ENCODE data around the gene NCKAP5L.
"Not testable (repeated sequence)": the region's sequence is repeated elsewhere in the genome, so short reads cannot be mapped to it uniquely, and the experiment has no call there.

The NCKAP5L gene

GRCh38 chr12:49865109-49865781 is 37.0 kb upstream of the NCKAP5L start:
- Histone ChIP-seq H3K27me3 (ENCODE audit: insufficient read depth, low read depth) (no peaks in the 10 kb centered on the region; the same call in 1 of the 2 replicates), H3K4me1 (ENCODE audit: low read depth, poor library complexity, severe bottlenecking) (no peaks in the 10 kb centered on the region), H3K36me3 (ENCODE audit: insufficient read depth) (no peaks in the 10 kb centered on the region), H3K4me3 (IDR thresholded peaks at IDR 0.05; ENCODE audit: insufficient read depth, low read depth, low read length) (no peak overlapping the region), H3K9ac (no peak overlapping the region), H2AFZ (ENCODE audit: low read depth) (no peak overlapping the region), H3K4me2 (no peak overlapping the region), H3K79me2 (ENCODE audit: insufficient read depth, low read depth) (no peaks in the 10 kb centered on the region), H3K27ac (no peak overlapping the region), H4K20me1 (ENCODE audit: insufficient read depth) (no peaks in the 10 kb centered on the region)
- TF ChIP-seq, protein P1, sequence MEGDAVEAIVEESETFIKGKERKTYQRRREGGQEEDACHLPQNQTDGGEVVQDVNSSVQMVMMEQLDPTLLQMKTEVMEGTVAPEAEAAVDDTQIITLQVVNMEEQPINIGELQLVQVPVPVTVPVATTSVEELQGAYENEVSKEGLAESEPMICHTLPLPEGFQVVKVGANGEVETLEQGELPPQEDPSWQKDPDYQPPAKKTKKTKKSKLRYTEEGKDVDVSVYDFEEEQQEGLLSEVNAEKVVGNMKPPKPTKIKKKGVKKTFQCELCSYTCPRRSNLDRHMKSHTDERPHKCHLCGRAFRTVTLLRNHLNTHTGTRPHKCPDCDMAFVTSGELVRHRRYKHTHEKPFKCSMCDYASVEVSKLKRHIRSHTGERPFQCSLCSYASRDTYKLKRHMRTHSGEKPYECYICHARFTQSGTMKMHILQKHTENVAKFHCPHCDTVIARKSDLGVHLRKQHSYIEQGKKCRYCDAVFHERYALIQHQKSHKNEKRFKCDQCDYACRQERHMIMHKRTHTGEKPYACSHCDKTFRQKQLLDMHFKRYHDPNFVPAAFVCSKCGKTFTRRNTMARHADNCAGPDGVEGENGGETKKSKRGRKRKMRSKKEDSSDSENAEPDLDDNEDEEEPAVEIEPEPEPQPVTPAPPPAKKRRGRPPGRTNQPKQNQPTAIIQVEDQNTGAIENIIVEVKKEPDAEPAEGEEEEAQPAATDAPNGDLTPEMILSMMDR (conservative IDR thresholded peaks at IDR 0.05; ENCODE audit: low read depth, low read length): no peak

GRCh38 chr12:49864798-49865090 is 36.5 kb upstream of the NCKAP5L start:
- Histone ChIP-seq H3K36me3 (ENCODE audit: insufficient read depth) (no peaks in the 10 kb centered on the region), H3K9ac (no peak overlapping the region), H4K20me1 (ENCODE audit: insufficient read depth) (no peaks in the 10 kb centered on the region), H3K27ac (no peak overlapping the region), H3K27me3 (ENCODE audit: insufficient read depth, low read depth) (no peaks in the 10 kb centered on the region; the same call in 1 of the 2 replicates), H2AFZ (ENCODE audit: low read depth) (no peak overlapping the region), H3K4me3 (IDR thresholded peaks at IDR 0.05; ENCODE audit: insufficient read depth, low read depth, low read length) (no peak overlapping the region), H3K4me2 (no peak overlapping the region), H3K79me2 (ENCODE audit: insufficient read depth, low read depth) (no peaks in the 10 kb centered on the region), H3K4me1 (ENCODE audit: low read depth, poor library complexity, severe bottlenecking) (no peaks in the 10 kb centered on the region)
- TF ChIP-seq, protein P1 (conservative IDR thresholded peaks at IDR 0.05; ENCODE audit: low read depth, low read length): no peak

DNA sequence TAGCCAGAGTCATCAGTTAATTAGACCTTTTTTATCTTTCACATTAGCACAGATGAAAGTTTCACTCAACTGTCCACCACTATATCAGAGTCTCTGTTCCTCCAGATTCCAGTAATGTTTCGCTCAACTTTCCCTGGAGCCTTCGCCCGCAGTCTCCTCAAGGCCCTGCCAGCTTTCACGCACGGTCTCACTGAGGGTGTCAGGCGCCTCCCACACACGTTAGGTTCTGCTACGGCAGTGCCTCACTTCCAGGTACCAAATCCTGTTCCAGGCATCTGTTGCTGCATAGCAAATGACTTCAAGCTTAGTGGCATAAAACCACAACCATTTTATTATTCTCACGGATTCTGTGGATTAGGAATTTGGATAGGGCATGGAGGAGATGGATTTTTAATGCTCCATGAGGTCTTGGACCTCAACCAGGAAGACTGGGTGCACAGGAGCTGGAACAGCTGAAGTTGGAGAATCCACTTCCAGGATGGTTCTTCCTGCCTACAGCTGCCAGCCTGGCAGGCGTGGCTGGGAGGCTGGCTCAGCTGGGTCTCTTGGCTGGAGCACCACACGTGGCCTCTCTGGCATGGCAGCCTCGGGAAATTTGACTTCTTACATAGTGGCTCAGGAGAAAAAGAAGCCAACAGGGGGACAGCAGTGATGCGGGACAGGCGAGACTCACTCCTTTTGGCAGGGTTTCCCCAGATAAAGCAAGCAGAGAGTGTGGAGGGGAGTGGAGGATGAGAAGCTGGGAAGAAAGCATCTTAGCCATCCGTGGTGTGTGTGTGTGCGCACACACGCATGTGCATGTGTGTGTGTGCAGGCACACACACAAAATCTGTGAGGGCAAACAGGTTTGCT is 36.0 kb upstream of the NCKAP5L start:
- H3K4me3 ChIP-seq (IDR thresholded peaks at IDR 0.05; ENCODE audit: insufficient read depth, low read depth, low read length): no peak overlapping the region
- TF ChIP-seq, protein P1 (conservative IDR thresholded peaks at IDR 0.05; ENCODE audit: low read depth, low read length): no peak
- no peak overlapping the region for H2AFZ ChIP-seq (ENCODE audit: low read depth)
- H3K27me3 ChIP-seq (ENCODE audit: insufficient read depth, low read depth): no peaks in the 10 kb centered on the region; the same call in 1 of the 2 replicates
- H4K20me1 ChIP-seq (ENCODE audit: insufficient read depth): no peaks in the 10 kb centered on the region
- H3K79me2 ChIP-seq (ENCODE audit: insufficient read depth, low read depth): no peaks in the 10 kb centered on the region
- H3K9ac ChIP-seq: no peak overlapping the region
- H3K27ac ChIP-seq: no peak overlapping the region
- H3K36me3 ChIP-seq (ENCODE audit: insufficient read depth): no peaks in the 10 kb centered on the region
- no peaks in the 10 kb centered on the region for H3K4me1 ChIP-seq (ENCODE audit: low read depth, poor library complexity, severe bottlenecking)
- no peak overlapping the region for H3K4me2 ChIP-seq

- H3K4me2 ChIP-seq; H3K4me3 ChIP-seq (IDR thresholded peaks at IDR 0.05; ENCODE audit: insufficient read depth, low read depth, low read length); H4K20me1 ChIP-seq (ENCODE audit: insufficient read depth); H3K27me3 ChIP-seq (ENCODE audit: insufficient read depth, low read depth); H2AFZ ChIP-seq (ENCODE audit: low read depth); H3K36me3 ChIP-seq (ENCODE audit: insufficient read depth); H3K79me2 ChIP-seq (ENCODE audit: insufficient read depth, low read depth); H3K9ac ChIP-seq; H3K27ac ChIP-seq; H3K4me1 ChIP-seq (ENCODE audit: low read depth, poor library complexity, severe bottlenecking): not testable (repeated sequence)
Measured at GRCh38 chr12:49860921-49861320, 32.7 kb upstream of the NCKAP5L start.

DNA sequence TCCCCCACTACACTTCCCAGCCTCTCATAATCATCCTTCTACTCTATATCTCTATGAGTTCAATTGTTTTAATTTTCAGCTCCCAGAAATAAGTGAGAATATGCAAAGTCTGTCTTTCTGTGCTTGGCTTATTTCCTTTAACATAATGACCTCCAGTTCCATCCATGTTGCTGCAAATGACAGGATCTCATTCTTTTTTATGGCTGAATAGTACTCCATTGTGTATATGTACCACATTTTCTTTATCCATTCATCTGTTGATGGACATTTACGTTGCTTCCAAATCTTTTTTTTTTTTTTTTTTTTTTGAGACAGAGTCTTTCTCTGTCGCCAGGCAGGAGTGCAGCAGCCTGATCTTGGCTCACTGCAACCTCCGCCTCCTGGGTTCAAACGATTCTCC is 27.7 kb upstream of the NCKAP5L start:
- H3K27me3 ChIP-seq (ENCODE audit: insufficient read depth, low read depth); H3K4me1 ChIP-seq (ENCODE audit: low read depth, poor library complexity, severe bottlenecking); H3K9ac ChIP-seq; H3K79me2 ChIP-seq (ENCODE audit: insufficient read depth, low read depth); H3K27ac ChIP-seq; H4K20me1 ChIP-seq (ENCODE audit: insufficient read depth); H3K36me3 ChIP-seq (ENCODE audit: insufficient read depth); H2AFZ ChIP-seq (ENCODE audit: low read depth); H3K4me2 ChIP-seq; H3K4me3 ChIP-seq (IDR thresholded peaks at IDR 0.05; ENCODE audit: insufficient read depth, low read depth, low read length): not testable (repeated sequence)

Data from KMS-11 (cell line).